Measurements from ENCODE around the gene NF1. TPM values are rescaled to one million over a fixed set of nuclear protein-coding genes. Genes with fewer than 3 reads are reported as not detected.
A peak's percentile ranks its signal among the peaks of the same experiment; 100 is the strongest.

NF1 gene
- total RNA-seq, 1 donor: 67.0 TPM

GRCh38 chr17:31092475-31093064 lies 2.2 kb upstream of the NF1 start:
- Histone ChIP-seq H3K9me3 (ENCODE audit: low read depth, low read length) (no peaks in the 10 kb centered on the region), H2AFZ (ENCODE audit: low read length) (peak overlapping the region; percentile 80)
- DNase-seq (ENCODE audit: insufficient read length, low spot score, missing footprints): no peak

DNA sequence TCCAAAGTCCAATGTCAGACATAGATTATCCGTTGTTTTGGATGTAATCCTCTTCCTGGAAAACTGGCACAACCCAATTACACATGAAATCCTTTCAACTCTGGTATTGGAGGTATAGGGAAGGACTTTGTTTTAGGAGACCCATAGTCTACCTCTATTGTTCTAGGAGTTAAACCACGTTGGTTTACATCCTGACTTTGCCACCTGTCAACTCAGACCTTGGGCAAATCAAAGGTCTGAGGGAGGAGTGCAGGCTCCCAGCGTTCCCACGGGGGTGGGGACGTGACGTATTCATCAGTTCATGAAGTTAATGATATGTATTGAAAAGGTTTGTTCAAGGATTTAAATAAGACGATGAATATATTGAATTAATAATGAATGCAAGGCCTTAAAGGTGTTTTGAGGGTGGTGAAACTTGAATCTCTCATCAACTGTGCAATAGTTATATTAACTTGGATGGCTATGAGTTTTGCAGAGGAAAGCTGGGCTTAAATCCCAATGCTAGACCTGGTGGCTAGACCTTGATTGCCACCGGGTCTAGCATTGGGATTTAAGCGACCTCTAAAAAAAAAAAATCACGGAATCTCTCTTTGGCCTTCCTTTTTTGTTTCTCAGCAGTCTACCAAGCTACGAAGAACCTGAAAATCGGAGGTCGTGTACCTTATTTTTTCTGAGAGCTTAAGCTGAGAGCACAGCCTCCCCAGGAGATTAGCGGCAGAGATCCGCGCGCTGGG lies 744 bp upstream of the NF1 start:
- Histone ChIP-seq H4K20me1 (ENCODE audit: insufficient read depth, low read length) (peaks cover 12% of the 10 kb centered on the region), H3K4me1 (ENCODE audit: insufficient read depth, low read length) (peaks cover 20% of the 10 kb centered on the region), H3K36me3 (ENCODE audit: insufficient read depth, low read length) (no peaks in the 10 kb centered on the region), H3K79me2 (ENCODE audit: insufficient read depth, low read length) (peaks cover 38% of the 10 kb centered on the region), H3K4me3 (ENCODE audit: insufficient read depth, low read length) (peak overlapping the region; percentile 97), H3K9me3 (ENCODE audit: low read depth, low read length) (no peaks in the 10 kb centered on the region), H3K27me3 (ENCODE audit: insufficient read depth, low read length) (no peaks in the 10 kb centered on the region), H3K27ac (ENCODE audit: low read depth, low read length) (peak overlapping the region; percentile 50), H2AFZ (ENCODE audit: low read length) (peak overlapping the region; percentile 67), H3K4me2 (ENCODE audit: insufficient read depth, low read length) (peak overlapping the region; percentile 55)
- DNase-seq (ENCODE audit: insufficient read length, low spot score, missing footprints): no peak
- TF ChIP-seq, protein P1, sequence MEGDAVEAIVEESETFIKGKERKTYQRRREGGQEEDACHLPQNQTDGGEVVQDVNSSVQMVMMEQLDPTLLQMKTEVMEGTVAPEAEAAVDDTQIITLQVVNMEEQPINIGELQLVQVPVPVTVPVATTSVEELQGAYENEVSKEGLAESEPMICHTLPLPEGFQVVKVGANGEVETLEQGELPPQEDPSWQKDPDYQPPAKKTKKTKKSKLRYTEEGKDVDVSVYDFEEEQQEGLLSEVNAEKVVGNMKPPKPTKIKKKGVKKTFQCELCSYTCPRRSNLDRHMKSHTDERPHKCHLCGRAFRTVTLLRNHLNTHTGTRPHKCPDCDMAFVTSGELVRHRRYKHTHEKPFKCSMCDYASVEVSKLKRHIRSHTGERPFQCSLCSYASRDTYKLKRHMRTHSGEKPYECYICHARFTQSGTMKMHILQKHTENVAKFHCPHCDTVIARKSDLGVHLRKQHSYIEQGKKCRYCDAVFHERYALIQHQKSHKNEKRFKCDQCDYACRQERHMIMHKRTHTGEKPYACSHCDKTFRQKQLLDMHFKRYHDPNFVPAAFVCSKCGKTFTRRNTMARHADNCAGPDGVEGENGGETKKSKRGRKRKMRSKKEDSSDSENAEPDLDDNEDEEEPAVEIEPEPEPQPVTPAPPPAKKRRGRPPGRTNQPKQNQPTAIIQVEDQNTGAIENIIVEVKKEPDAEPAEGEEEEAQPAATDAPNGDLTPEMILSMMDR (IDR thresholded peaks at IDR 0.05; ENCODE audit: extremely low read depth, low read depth, low read length): no peak

More at GRCh38 chr17:31092475-31093064, 2.2 kb upstream of the NF1 start:
- Histone ChIP-seq H4K20me1 (ENCODE audit: insufficient read depth, low read length) (peaks cover 9% of the 10 kb centered on the region), H3K36me3 (ENCODE audit: insufficient read depth, low read length) (no peaks in the 10 kb centered on the region), H3K4me2 (ENCODE audit: insufficient read depth, low read length) (no peak overlapping the region), H3K79me2 (ENCODE audit: insufficient read depth, low read length) (peaks cover 26% of the 10 kb centered on the region), H3K4me3 (ENCODE audit: insufficient read depth, low read length) (no peak overlapping the region), H3K27ac (ENCODE audit: low read depth, low read length) (no peak overlapping the region), H3K27me3 (ENCODE audit: insufficient read depth, low read length) (no peaks in the 10 kb centered on the region), H3K4me1 (ENCODE audit: insufficient read depth, low read length) (peaks cover 17% of the 10 kb centered on the region)
- TF ChIP-seq, protein P1 (IDR thresholded peaks at IDR 0.05; ENCODE audit: extremely low read depth, low read depth, low read length): no peak

DNA sequence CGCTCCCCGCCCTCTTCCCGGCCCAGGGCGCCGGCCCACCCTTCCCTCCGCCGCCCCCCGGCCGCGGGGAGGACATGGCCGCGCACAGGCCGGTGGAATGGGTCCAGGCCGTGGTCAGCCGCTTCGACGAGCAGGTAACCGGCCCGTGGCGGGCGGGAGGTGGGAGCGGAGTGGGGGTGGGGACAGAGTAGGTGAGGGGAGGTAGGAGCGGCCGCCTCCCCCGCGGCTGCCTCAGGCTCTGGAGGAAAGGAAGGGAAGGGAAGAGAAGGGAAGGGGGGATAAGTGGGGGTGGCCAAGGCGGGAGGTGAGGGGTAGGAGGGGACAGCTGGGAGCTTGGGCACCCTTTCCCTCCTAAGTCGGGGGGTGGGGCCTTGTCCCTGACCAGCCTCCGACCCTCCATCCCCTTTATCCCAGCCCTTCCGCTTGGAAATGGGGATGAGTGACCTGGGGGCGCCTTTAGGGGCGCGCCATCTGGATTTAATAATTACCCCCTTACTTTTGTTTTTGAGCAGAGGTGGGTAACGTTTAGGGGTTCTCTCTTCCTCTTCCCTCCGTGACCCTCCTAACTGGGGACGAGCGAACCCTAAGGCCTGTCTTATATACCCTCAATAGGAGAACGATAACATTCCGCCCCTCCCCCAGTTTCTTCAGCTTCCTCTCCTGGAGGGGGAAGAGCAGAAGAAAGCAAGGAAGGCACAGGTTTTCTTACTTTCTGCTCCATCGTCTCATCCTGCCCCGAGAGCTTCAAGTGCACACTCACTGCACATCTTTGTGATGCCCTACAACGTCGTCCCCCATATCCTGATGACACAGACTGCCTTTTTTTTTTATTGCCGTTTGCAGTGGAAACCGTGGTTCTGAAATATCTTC lies 694 bp downstream of the NF1 start:
- Histone ChIP-seq H3K79me2 (ENCODE audit: insufficient read depth, low read length) (peaks cover 51% of the 10 kb centered on the region), H3K9me3 (ENCODE audit: low read depth, low read length) (no peaks in the 10 kb centered on the region), H3K4me2 (ENCODE audit: insufficient read depth, low read length) (peak overlapping the region; percentile 99), H3K27ac (ENCODE audit: low read depth, low read length) (peak overlapping the region; percentile 73), H3K36me3 (ENCODE audit: insufficient read depth, low read length) (no peaks in the 10 kb centered on the region), H2AFZ (ENCODE audit: low read length) (peak overlapping the region; percentile 25), H3K27me3 (ENCODE audit: insufficient read depth, low read length) (no peaks in the 10 kb centered on the region), H3K4me3 (ENCODE audit: insufficient read depth, low read length) (peak overlapping the region; percentile 97), H4K20me1 (ENCODE audit: insufficient read depth, low read length) (peaks cover 22% of the 10 kb centered on the region), H3K4me1 (ENCODE audit: insufficient read depth, low read length) (peaks cover 23% of the 10 kb centered on the region)
- TF ChIP-seq, protein P1 (IDR thresholded peaks at IDR 0.05; ENCODE audit: extremely low read depth, low read depth, low read length): no peak
- DNase-seq (ENCODE audit: insufficient read length, low spot score, missing footprints): peak; percentile 83
